Ramos (cell line): ENCODE results near the gene ACTL7B.
"Not testable (repeated sequence)": the region's sequence is repeated elsewhere in the genome, so short reads cannot be mapped to it uniquely, and the experiment has no call there.

Source experiments
- in situ Hi-C: fragments of 300-500 bp; cut with MboI; formaldehyde crosslinking; loops from one replicate; pipeline ENCODE4 v1.14.3; 2022; ENCODE audit warnings: low sequenced_read_pairs; ENCODE audit not compliant: unreplicated experiment

The ACTL7B gene

DNA sequence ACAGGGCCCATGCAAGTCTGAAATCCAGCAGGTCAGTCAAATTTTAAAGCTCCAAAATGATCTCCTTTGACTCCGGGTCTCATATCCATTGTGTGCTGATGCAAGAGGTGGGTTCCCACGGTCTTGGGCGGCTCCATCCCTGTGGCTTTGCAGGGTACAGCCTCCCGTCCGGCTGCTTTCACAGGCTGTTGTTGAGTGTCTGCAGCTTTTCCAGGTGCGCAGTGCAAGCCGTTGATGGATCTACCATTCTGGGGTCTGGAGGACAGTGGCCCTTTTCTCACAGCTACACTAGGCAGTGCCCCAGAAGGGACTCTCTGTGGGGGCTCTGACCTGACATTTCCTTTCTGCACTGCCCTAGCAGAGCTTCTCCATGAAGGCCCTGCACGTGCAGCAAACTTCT is 7.5 kb downstream of the ACTL7B start:
- in situ Hi-C loops = not testable (repeated sequence)

DNA sequence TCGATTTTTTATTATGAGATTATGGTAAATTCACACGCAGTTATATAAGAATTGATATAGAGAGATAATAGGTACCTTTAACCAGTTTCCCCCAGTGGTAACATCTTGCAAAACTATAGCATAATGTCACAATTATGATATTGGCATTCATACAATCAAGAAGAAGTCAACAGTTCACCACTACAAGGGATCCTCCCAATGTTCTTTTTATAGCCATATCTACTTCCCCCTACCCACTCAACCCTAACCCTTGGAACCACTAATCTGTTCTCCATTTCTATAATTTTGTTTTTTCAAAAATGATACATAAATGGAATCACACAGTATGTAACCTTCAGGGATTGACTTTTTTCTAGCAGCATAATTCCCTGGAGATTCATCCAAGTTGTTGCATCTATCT is 9.8 kb downstream of the ACTL7B start:
- in situ Hi-C loops = no loop called here

DNA sequence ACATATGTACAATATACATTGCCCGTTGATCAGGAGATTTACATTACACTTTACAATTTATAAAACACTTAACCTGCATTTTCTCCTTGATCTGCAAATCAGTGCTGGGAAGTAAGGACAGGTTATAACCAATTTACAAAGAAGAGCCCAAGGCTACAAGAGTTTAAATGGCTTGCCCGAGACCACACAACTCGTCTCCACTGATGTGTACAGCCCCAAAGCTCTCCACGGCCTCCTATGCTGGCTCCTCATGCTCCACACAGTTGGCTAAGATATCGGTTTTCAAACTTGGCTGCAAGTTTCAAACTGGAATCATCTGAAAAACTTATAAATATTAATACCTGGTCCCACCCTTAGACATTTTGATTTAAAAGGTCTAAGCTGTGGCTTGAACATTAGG is 10.3 kb downstream of the ACTL7B start:
- in situ Hi-C loops = no loop called here

DNA sequence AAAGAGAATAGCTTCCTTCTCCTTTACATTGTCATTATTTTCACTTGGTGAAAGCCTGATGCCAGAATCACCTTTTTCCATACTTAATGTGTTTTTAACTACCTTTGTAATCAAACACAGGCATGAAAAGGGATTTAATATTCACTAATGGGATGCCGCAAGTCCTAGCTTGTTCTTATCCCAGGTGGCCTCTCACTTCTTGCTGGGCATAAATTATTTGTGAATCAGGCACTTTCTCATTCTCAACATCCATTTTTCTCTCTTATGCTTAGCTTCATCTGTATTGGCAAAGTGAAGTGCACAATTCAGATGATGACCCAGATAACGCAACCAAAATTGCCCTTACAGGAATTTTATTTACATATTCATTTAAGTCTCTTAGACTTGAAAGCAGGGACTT is 10.9 kb downstream of the ACTL7B start:
- in situ Hi-C loops = no loop called here

DNA sequence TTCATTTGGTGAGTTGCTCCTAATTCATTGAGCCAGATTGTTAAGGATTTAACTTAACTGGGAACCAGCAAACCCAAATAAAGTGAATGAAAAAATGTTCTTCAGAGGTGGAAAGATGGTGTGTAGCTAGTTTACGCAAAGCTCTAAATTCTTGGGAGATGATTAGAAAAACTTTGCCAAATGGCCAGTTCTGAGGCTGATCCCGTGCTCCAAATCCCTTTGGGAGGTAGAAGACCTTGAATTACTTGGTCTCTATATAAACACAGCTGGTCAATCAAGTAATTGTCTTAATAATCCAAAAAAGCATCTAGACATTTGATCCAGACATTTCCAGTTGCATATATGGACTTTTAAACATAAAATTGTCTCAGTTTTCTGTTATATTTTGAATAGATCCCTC is 11.4 kb downstream of the ACTL7B start:
- in situ Hi-C loops = no loop called here

DNA sequence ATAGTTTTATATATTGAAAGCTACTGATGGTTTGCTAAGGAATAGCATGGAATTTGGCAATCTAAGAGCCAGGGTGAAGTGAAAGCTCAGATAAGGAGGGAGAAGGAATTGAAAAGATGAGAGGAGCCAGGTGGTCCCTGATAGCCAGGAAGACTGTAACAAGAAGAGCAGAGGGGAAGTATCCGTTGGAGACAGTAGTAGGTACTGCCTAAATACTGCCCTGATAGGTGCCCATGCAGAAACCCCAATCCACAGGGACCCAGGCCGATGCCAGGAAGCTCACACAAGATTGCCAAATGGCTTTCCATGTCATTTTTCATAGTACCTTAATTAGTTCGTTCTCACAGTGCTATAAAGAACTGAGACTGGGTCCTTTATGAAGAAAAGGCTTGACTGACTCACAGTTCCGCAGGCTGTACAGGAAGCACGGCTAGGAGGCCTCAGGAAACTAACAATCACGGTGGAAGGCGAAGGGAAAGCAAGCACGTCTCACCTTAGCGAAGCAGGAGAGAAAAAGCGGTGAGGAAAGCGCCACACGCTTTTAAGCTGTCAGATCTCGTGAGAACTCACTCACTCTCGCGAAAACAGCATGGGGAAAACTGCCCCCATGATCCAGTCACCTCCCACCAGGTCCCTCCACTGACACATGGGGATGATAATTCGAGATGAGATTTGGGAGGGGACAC is 13.0 kb downstream of the ACTL7B start:
- in situ Hi-C loops = no loop called here

DNA sequence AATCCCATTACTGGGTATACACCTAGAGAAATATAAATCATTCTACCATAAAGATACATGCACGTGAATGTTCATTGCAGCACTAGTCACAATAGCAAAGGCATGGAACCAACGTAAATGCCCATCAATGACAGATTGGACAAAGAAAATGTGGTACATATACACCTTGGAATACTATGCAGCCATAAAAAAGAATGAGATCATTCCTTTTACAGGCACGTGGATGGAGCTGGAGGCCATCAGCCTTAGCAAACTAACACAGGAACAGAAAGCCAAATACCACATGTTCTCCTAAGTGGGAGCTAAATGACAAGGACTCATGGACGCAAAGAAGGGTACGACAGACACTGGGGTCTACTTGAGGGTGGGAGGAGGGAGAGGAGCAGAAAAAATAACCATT is 16.2 kb downstream of the ACTL7B start:
- in situ Hi-C loops = not testable (repeated sequence)

DNA sequence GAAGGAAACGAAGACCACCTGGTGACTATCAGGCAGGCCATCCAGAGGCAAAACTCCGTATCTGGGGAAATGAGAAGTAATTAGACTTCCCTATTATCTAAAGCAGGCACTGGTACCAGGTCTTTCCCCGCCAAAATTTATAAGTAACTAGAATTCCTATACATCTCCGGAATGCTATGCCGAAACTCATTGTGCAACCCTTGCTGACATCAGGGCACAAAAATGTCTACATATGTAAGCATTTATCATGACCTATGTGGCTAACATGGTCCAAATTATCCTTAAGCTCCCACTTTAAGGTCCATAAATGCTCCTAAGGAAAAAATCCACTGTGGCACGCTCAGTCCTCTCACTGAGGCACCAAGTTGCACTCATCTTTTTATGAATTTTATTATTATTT is 17.8 kb downstream of the ACTL7B start:
- in situ Hi-C loops = no loop called here

DNA sequence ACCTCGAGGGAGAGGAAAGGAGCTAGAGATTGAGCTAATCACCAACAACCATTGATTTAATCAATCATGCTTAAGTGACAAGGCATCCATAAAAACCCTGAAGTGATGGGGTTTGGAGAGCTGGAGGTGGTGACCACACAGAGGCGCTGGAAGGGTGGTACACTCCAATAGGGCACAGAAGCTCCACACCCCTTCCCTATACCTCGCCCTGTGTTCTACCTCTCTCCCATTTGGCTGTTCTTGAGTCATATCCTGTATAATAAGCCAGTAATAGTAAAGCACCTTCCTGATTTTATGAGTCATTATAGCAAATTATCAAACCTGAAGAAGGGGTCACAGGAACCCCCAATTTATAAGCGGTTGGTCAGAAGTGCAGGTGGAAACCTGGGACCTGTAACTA is 18.3 kb downstream of the ACTL7B start:
- in situ Hi-C loops = no loop called here

DNA sequence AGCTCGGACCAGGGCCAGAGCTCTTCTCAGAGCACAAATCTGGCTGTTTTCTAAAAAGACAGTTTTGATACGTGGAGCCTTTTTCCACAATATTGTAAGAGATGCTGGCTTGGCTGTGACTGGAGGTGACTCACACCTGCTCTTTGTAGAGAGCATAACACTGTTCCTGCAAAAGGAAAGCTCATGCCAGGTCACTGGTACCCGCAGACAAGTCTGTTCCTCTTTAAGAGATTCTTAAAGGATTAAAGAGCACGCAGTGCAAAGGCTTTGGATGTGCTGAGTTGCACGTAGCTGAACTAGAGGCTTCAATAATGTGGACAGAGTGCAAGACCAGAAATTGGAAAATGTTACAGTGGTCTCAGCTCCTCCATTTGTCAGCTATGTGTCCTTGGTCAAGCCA is 19.0 kb downstream of the ACTL7B start:
- in situ Hi-C loops = no loop called here

DNA sequence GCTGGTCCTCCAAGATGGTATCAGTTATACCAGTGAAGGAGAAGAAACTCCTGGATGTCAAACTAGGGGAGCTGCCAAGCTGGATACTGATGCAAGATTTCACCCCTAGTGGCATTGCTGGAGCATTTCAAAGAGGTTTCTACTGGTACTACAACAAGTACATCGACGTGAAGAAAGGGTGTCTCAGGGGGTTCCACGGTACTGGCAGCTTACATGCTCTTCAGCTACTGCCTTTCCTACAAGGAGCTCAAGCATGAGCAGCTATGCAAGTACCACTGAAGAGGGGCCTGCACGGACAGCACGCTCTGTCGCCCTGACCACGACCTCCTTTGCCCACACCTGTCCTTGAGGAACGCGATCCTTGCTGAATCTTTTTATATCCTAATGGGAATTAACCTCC is 19.5 kb downstream of the ACTL7B start:
- in situ Hi-C loops = no loop called here

DNA sequence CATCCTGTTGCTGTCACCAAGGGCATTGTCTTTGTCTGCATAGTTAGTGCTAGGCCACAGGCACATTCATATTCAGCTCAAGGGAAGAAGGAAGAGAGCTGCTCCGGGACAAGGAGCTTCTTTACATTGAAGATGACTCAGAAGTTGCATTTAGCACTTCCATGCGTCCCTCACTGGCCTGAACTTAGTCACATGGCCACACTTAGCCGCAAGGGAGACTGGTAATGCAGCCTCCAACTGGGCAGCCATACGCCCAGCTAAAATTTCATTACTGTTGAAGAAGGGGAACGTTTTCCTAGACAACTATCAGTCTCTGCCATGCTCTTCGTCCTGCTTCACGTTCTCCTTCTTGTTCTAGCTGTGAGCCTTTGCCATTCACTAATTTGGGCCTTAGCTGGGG is 20.0 kb downstream of the ACTL7B start:
- in situ Hi-C loops = no loop called here

DNA sequence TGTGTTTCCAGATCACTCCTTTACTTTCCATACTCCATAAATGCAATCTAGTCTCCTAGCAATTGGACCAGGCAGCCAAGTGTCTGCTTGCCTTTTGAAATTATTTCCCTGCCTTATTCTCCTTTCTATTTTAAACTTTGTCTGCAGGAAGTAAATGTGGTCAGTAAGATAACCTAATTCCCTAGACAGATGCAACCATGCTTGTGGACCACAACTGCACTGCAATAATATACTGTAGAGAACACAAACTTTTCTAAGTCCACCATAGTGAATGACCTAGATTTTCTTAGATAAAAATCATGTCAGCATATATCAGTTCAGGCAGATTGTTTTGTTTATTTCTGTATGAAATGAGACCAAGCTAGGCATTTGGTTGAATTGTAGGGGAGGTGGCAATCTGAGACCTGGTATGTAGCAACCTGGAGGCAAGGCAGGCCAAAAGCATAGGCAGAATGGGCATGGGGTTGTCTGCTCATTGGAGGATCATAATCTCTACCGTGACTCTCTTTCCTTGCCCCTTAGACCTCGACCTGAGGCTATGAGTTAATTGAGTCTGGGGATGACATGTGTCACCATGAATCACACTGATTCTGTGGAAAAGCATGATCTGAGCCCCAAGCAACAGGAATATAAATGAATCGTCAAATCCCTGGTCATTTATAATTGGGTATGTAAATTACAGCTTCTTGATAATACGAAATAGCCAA is 20.7 kb downstream of the ACTL7B start:
- in situ Hi-C loops = no loop called here

DNA sequence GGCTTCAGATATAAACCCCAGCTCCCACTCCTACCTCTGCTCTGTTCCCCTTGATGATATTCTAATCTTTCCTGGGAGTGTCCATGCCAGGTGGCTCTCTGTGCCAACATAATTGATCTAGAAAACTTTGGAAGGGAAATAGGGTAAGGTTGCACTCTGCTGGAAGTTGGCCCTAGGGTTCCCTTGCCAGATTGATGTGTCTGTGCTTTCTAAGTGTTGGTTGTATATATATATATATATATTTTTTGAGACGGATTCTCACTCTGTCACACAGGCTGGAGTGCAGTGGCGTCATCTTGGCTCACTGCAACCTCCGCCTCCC is 23.6 kb downstream of the ACTL7B start:
- in situ Hi-C loops = no loop called here

DNA sequence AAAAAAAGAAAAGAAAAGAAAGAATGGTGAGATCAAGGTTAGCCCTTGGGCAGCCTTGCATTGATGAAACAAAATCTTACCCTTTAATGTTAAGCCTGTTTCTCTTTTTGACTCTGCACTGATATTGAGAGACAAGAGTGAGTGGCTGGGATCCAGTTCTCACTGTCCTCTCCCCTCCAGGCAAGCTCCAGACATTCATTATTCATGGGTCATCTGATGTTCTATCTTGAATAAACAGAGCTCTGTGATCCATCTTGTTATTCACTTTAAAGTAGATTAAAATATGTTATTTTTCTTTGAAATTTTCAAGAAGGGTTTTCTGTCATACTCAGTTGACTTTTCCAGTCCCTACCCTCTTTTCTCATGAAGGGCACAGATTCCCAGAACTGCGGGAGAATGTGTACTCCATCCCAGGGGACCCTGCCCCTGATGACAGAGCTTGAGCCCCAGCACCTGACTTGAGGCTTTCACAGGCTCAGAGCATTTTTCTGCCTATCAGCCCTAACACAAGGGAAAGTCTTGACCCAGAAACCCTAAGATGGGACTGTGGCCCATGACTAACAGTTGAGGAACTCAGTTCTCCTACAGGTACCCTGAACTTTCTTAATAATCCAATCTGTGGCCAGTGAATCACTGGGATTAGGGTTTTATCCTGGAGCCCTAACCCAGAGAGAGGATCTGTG is 24.1 kb downstream of the ACTL7B start:
- in situ Hi-C loops = no loop called here

DNA sequence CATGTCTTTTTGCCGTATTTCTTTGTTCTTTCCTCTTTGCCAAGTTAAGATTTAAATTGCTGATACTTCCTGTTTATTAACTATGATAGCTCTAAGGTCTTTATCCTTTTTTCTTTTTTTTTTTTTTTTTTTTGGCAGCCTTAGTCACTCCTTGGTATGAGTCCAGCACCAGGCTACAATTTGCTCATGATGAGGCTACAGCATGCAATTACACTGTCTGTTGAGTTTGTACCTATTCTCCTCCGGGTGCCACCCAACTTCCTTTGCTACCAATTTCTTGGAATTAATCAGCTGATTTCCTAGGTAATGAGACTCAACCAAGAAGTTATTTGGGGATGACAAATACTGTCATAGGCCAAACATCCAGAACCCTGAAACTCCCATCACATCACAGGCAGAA is 25.5 kb downstream of the ACTL7B start:
- in situ Hi-C loops = no loop called here

DNA sequence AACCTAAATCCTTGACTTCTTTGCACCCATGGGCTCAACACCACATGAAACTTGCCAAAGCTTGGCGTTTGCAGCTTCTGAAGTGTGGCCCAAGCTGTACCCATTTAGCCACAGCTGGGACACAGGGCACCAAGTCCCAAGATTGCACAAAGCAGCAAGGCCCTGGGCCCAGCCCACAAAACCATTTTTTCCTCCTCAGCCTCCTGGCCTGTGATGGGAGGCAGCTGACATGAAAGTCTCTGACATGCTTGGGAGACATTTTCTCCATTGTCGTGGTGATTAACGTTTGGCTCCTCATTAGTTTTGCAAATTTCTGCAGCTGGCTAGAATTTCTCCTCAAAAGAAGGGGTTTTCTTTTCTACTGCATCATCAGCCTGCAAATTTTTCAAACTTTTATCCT is 32.0 kb downstream of the ACTL7B start:
- in situ Hi-C loops = no loop called here

DNA sequence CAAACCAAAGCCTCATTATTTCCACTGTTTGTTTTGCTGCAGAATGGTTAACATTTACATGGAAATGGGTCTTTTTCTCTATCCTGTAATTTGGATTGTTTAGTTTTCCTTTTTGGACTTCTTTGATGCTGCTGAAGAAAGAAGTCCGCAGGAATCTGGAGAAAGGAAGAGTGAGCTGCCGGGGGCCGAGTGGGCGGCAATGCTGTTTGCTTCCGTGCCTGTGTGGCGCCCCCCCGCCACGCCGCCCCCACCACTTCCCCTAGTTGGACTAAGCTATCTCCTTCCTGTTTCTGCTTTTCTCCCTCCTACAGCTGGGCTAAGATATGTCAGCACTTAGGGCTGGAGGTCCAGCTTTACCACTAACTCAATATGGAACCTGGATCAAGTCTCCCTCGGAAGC is 39.7 kb downstream of the ACTL7B start:
- in situ Hi-C loops = no loop called here

DNA sequence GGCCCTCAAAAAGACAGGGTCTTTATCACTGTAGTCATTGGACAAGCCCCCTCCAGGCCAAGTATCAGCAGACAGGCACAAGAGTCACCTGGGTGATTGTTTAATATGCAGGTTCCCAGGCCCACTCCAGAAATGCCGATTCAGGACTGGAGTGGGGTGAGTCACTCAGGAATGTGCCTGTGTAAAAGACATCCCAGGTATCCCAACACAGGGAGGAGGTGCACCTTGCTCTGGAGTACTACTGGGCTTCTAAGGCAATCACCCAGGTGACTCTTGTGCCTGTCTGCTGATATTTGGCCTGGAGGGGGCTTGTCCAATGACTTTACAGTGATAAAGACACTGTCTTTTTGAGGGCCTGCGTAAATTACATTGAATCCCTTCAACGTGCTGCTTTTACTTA is 40.6 kb downstream of the ACTL7B start:
- in situ Hi-C loops = no loop called here

DNA sequence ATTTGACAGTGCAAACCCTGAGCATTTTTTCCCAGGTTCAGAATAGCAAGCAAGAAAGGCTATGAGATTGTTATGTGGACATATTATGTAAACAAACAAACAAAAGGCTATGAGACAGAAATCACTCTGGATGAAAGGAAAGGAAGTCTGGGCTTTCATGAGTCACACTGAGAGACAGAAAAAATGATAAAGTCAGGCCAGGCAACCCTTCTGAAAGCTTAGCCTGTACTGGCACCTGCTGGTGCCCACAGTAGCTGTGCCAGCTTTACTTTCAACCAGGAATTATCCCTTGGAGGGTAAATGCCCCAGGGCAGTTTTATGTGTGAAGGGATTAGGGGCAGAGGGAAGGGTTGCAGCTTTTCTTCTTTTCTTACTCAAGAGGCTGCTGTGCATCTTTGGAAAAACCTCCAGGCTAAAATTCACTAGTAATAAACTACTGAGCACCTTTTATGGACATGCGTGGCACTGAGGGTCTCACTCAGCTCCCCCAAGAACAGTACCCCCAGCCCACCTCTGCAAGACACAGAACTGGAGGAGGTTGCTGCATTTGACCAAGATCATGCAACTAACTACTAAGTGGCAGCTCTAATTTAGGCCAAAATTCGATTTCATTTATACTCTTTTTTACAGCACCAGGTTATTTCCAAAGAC is 41.7 kb downstream of the ACTL7B start:
- in situ Hi-C loops = no loop called here

DNA sequence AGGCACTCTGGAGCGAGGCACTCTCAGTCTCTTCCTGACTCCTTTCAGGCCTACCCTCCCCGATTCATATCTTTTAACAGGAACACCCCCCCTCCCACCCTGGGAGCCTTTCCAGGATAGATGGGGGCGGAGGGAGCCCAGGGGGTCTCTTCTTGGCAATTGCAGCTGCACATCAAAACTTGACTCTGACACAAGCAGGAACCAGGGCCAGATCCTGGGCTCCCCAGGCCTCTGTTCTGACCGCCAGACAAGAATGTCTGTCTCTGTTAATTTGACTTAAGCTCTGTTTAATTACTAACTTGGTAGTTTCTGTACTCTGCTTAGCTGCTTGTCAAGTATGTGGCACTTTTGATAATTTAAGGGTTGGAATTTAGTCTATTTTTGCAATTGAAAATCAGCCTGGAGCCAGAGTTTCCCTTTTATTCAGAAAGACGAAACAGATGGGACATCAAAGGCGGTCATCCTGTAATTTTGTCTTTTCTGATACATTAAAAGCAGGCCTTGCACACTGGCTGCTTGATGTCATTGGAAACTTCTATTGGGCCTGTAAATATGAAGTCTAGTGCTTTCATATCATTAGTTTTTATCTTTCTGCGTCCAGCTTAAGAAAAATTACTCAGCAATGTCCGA is 43.3 kb downstream of the ACTL7B start:
- in situ Hi-C loops = no loop called here
